ENCODE results near the gene ARL6IP4.

ARL6IP4 gene

GRCh38 chr12:122977655-122978392 lies 2.7 kb upstream of the ARL6IP4 start:
- DNase-seq (ENCODE audit: low read depth in 1 of 2, low spot score in 1 of 2), result no peak

DNA sequence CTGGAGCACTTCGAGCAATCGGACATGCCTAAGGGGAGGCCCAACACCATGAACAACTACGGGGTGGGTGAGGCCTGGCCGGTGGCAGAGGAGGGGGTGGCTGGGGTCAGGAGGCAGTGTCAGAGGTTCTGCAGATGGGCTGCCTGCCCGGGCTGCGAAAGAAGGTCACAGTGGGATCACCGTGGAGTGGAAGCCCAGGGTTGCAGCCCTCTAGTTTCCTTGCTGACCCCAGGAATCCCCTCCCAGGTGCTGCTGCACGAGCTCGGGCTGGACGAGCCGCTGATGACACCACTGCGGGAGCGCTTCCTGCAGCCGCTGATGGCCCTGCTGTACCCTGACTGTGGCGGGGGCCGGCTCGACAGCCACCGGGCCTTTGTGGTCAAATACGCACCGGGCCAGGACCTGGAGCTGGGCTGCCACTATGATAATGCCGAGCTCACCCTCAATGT lies 1.9 kb upstream of the ARL6IP4 start:
- DNase-seq (ENCODE audit: low read depth in 1 of 2, low spot score in 1 of 2), result no peak

DNA sequence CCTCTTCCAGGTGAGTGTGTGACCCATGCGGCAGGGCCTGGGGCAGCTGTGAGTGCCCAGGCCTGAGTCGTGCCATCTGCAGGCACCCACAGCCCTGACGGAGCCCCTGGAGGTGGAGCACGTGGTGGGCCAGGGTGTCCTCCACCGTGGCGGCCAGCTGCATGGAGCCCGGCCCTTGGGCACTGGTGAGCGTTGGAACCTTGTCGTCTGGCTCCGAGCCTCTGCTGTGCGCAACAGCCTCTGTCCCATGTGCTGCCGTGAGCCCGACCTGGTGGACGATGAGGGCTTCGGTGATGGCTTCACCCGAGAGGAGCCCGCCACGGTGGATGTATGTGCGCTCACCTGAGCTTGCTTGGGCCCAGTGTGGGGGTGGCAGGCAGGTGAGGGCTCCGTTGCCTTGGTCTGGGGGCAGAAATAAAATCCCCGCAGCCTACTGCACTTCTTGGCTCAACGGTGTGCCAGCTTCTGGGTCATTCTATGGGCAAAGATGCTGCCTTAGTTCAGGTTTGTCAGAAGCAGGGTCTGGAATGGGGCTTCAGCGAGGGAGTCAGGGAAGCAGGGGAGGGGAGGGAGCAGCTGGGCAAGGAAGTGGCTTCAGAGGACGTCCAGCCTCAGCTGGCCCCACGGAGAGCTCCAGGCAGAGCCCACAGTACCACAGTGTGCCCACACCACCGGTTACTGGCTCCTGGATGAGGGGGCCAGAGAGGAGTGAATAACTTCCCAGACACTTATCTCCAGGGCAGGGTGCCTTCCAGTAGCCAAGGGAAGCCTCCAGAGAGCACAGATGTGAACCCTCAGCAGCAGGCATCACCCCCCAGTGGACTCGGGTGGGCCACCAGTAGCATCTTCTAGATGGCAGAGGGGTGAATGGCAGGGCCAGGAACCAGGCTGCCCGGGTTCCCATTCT lies 1.2 kb upstream of the ARL6IP4 start:
- DNase-seq (ENCODE audit: low read depth in 1 of 2, low spot score in 1 of 2), result no peak

DNA sequence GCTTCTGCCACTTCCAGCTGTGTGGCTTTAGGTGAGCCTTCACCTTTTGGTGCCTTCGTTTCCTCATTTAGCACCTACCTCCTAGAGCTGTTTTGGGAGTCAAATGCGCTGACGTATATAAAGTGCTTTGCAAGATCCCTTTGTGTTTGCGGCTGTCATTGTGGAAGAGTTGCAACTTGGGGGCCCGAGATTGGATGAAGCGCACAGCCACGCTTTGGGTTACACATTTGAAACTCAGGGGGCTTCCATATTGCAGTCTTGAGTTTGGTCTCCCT lies 636 bp upstream of the ARL6IP4 start:
- DNase-seq (ENCODE audit: low read depth in 1 of 2, low spot score in 1 of 2), result no peak

DNA sequence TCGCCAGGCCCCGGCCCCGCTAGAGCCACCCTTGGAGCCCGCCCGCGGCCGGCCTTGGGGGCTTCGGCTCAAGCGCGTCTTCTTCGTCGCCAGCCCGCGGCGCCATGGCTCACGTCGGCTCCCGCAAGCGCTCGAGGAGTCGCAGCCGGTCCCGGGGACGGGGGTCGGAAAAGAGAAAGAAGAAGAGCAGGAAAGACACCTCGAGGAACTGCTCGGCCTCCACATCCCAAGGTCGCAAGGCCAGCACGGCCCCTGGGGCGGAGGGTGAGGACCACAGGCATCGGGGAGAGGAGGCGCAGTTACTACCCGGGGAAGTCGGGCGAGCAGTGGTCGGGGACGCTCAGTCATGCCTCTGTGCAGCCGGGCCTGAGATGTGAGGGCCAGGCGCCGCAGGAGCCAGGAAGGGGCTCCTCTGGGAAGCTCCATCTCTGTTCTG lies 573 bp downstream of the ARL6IP4 start:
- no peak for DNase-seq (ENCODE audit: low read depth in 1 of 2, low spot score in 1 of 2)

DNA sequence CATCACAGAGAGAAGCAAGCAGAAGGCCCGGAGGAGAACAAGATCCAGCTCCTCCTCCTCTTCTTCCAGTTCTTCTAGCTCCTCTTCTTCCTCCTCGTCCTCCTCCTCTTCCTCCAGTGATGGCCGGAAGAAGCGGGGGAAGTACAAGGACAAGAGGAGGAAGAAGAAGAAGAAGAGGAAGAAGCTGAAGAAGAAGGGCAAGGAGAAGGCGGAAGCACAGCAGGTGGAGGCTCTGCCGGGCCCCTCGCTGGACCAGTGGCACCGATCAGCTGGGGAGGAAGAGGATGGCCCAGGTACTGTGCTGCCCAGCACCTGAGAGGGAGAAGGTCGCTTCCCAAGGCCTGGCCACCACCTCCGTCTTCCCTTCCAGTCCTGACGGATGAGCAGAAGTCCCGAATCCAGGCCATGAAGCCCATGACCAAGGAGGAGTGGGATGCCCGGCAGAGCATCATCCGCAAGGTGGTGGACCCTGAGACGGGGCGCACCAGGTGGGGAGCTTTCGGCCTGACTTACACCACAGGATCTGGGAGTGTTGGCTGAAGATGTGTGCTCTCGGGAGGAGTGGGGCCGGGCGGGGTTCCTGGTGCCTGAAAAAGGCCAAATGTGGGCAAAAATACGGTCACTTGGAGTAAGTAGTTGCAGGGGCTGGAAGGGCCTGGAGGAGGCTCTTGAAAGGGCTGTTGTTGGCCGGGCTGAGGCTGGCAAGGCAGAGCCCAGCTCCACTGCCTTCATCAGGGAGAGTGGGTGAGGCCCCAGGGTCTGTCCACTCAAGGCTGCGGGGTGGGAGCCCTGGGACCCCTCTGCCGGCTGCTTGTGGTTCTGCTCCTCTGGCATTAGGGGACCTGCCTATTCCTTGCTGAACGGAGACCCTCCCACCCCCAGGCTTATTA lies 1.4 kb downstream of the ARL6IP4 start:
- no peak for DNase-seq (ENCODE audit: low read depth in 1 of 2, low spot score in 1 of 2)

DNA sequence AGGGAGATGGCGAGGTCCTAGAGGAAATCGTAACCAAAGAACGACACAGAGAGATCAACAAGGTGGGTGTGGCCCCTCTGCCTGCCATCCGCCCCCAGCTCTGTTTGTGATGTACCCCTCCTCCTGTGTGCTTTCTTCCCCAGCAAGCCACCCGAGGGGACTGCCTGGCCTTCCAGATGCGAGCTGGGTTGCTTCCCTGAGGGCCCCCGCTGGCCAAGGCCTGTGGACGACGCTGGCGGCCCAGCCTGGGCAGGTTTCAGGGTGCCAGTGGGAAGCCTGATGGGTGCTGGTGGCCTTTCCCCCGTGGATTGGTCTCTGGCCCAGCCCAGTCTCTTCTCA lies 2.0 kb downstream of the ARL6IP4 start:
- no peak for DNase-seq (ENCODE audit: low read depth in 1 of 2, low spot score in 1 of 2)

- DNase-seq (ENCODE audit: low read depth in 1 of 2, low spot score in 1 of 2), result no peak
Observed at GRCh38 chr12:122982963-122983788, 2.7 kb downstream of the ARL6IP4 start.

- no peak for DNase-seq (ENCODE audit: low read depth in 1 of 2, low spot score in 1 of 2)
Observed at GRCh38 chr12:122983789-122984515, 3.5 kb downstream of the ARL6IP4 start.

DNA sequence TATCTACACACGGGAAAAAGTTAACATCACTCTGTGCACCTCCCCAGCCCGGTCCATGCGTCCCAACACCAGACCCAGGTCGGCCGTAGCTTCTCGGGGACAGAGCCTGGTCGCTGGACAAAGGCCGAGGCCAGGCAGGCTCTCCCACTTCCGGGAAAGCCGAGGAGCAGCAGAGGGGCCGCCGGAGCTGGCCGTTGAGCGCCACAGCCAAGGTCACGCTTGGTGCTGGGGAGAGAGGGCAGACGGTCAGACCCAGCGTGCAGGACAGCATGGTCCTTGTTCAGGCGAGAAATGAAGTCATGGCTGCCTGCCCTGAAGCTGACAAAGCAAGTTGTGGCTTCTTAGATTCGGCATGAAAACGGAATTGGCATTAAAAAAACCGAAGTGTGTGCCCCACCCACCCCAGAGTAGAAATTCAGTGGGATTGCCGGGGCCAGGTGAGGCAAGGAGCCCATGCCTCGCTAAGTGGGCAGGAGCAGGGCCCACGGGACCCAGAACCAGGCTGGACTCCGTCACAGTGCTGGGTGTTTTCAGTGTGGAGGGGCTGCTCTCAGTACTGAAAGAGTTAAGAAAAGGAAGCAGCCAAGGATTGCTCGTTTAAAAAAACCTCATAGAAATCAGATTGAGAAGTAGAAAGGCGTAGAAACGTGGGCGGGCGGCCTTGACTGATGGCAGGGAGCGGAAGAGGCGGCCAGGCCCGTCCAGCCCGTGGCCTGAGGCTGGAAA lies 4.3 kb downstream of the ARL6IP4 start:
- DNase-seq (ENCODE audit: low read depth in 1 of 2, low spot score in 1 of 2), result no peak

DNA sequence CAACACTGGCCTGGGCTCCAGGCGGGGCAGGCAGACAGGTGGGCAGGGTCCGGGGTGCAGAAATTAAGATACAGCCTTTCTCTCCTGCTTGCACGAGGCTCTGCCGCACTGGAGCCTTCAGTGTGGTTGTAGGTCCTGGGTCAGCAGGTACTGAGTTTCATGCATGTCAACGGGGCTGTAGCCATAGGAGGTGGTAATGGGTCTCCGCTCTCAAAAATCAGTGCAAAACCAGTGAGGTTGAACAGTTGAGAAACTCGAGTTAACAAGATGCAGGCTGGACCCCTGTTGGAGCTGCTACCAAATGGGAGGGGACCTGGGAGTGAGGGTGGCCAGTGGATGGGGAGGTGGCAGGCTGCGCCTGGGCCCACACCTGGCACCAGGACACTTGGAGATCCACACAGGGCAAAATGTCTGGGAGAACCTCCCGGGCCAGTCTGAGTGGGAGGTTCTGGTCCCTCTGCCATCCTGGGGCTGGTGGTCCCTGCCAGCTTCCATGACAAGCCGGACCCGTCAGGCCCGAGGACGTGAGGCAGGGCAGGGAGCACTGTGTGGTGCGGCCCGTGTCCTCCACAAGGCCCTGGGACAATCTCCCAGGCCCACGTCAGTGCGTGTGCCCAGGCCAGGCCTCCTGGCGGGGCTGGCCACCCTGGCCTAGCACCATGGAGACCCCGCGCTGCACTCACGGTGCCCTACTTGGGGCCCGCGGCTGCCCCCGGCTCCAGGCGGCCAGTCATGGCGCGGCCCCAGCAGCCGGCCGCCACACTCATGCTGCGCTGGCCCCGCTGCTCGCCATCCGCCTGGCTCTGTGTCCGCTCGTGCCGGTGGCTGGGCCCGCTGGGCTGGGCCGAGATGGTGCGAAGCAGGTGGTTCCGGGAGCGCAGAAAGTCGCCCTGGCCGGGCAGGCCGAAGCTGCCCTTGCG lies 5.1 kb downstream of the ARL6IP4 start:
- DNase-seq (ENCODE audit: low read depth in 1 of 2, low spot score in 1 of 2), result no peak

- DNase-seq (ENCODE audit: low read depth in 1 of 2, low spot score in 1 of 2), result no peak
Observed at GRCh38 chr12:122986258-122986871, 5.9 kb downstream of the ARL6IP4 start.

- no peak for DNase-seq (ENCODE audit: low read depth in 1 of 2, low spot score in 1 of 2)
Observed at GRCh38 chr12:122987086-122987951, 6.8 kb downstream of the ARL6IP4 start.

DNA sequence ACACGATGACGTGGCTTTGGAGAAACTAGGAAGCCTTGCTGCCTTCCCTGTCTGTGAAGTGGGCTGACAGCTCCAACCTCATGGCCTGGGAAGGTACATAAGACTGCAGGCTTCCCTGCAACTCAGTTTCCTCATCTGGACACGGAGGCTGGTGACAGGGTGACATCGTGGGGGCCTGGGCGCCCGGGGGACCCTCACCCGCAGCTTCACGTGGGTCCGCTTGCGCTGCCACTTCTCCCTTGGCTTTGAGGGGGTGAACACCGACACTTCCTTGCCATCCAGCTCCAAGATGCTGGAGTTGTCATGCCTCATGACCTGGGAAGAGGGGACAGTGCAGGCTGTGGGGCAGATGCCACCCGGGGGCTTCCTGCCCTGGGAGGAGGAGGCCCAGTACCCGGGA lies 7.6 kb downstream of the ARL6IP4 start:
- DNase-seq (ENCODE audit: low read depth in 1 of 2, low spot score in 1 of 2), result no peak

DNA sequence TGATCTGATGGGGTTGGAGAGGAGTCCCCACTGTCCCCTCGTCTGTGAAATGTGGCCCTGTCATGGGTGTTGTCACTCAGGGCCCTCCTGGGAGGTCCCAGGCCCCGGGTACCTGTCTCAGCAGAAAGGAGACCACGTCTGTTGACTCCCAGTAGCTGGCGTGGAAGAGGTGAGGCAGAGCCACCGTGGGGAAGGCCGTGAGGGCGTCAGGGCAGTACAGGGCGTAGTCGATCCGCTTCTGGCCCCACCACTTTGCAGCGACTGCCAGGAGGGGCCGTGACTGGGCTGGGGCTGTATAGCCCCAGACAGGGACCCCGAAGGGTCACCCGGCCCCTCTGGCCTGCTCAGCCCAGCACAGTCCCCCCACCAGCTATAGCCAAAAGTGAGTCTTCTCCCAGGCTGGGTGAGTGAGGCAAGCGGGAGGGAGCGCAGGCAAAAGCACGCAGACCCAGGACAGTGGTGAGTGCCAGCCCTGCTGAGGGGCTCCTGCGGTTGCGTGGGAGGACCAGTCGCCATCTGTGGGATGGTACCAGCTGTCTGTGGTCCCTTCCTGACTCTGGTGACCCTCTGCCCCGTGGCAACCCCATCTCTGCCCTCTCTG lies 8.2 kb downstream of the ARL6IP4 start:
- DNase-seq (ENCODE audit: low read depth in 1 of 2, low spot score in 1 of 2), result no peak

DNA sequence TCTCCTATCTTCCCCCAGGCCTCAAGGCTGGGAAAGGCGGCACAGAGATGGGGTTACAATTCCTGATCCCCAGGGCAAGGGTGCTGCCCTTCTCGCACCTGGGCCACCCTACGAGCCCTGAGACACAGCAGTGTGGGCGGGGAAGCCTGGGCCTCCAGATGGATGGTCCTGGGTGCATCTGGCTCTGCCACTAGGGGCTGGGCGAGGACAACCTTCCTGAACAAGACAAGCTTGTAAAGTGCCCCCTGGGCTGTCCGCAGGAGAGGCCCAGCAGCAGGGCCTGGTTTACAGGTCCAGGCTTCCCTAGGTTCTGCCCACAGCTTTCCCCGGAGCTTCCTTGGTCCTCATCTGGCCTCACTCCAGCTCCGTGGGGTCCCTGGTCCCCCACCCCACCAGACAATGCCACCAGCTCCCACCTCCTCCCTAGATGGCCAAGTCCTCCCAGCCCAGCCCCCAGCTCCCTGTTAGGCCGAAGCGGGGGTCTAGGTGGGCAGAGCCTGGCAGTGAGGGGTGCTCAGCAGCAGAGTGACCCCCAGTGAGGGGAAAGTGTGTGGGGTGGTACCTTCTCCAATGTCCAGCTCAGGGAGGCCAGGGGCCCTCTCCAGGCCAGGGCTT lies 8.9 kb downstream of the ARL6IP4 start:
- DNase-seq (ENCODE audit: low read depth in 1 of 2, low spot score in 1 of 2), result no peak
